Fibroblast of lung (primary cell): ENCODE measurements around the gene CDC6.

ENCODE experiments used
- EZH2 ChIP-seq: IDR thresholded peaks from 2 replicates; pipeline ENCODE4 v1.5.1; 2012; ENCODE audit warnings: low read length, control low read depth, mild to moderate bottlenecking; ENCODE audit errors: missing control alignments
- TF ChIP-seq, protein P1 (sequence below), 2 donors: IDR thresholded peaks in 1 of 2; conservative IDR thresholded peaks in 1 of 2; 1 replicate in 1 of 2; 2 replicates in 1 of 2; pipeline ENCODE4 v1.5.1; 2011 to 2012; ENCODE audit warnings: low read length in 2 of 2, control low read depth in 1 of 2, inconsistent platforms in 1 of 2, low read depth in 1 of 2, mild to moderate bottlenecking in 1 of 2

DNA sequence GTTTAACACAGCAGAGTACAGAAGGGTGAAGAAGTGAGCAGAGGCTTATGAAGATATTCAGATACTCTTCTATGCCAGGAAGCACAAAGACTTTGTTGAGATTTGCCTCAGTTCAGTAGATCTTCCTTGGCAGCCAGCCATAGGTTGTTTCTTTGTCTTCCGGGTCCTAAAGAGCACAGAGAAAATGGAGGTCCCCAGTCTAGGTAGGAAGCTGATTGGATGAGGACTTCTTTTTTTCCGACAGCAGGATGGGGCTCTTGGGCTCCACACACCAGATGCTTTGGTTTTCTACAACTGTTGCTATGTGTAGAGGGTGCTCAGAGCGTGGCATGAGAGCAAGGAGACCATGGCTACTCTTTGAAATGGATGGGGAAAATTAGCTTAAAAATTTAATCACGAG lies 8.3 kb upstream of the CDC6 start:
- TF ChIP-seq, protein P1, sequence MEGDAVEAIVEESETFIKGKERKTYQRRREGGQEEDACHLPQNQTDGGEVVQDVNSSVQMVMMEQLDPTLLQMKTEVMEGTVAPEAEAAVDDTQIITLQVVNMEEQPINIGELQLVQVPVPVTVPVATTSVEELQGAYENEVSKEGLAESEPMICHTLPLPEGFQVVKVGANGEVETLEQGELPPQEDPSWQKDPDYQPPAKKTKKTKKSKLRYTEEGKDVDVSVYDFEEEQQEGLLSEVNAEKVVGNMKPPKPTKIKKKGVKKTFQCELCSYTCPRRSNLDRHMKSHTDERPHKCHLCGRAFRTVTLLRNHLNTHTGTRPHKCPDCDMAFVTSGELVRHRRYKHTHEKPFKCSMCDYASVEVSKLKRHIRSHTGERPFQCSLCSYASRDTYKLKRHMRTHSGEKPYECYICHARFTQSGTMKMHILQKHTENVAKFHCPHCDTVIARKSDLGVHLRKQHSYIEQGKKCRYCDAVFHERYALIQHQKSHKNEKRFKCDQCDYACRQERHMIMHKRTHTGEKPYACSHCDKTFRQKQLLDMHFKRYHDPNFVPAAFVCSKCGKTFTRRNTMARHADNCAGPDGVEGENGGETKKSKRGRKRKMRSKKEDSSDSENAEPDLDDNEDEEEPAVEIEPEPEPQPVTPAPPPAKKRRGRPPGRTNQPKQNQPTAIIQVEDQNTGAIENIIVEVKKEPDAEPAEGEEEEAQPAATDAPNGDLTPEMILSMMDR (conservative IDR thresholded peaks at IDR 0.05 in 1 of 2, IDR thresholded peaks at IDR 0.05 in 1 of 2; ENCODE audit: low read depth in 1 of 2, low read length in 2 of 2) = no peak
- no peak for TF ChIP-seq EZH2
